Measurements from ENCODE around the gene IL17A. TPM values are rescaled to one million over a fixed set of nuclear protein-coding genes. Genes with fewer than 3 reads are reported as not detected.

IL17A gene
- total RNA-seq, 1 experiment from 2014 or later = not detected

GRCh38 chr6:52215787-52216186, 29.6 kb downstream of the IL17A start:
- Histone ChIP-seq H3K4me1 (0 out of 2 replicates have a peak, but pooled peaks cover 3% of the 10 kb centered on the region), H3K4me3 (ENCODE audit: low read depth, low read length) (no peak overlapping the region), H3K36me3 (ENCODE audit: control insufficient read depth, insufficient read depth, low read length) (no peaks in the 10 kb centered on the region), H3K9me3 (no peaks in the 10 kb centered on the region), H3K27me3 (replicated peaks; ENCODE audit: control insufficient read depth, insufficient read depth, low read length) (no peaks in the 10 kb centered on the region)
- intact Hi-C loops (cut with micrococcal nuclease; ENCODE audit: unreplicated experiment) = loop anchor here (5.0 kb wide), 1 partner anchor 33 kb away; no protein-coding TSS in a partner anchor
- CTCF ChIA-PET = no interaction called here
- no peak for DNase-seq
- no peaks in the 10 kb centered on the region for H3K9me3 Mint-ChIP-seq (ENCODE audit: unreplicated experiment)
- H3K27ac Mint-ChIP-seq (ENCODE audit: unreplicated experiment) = no peak overlapping the region
- no peak overlapping the region for H3K4me3 Mint-ChIP-seq (ENCODE audit: unreplicated experiment)
- no peaks in the 10 kb centered on the region for H3K36me3 Mint-ChIP-seq (ENCODE audit: insufficient read depth, unreplicated experiment)
- peaks cover 8% of the 10 kb centered on the region for H3K27me3 Mint-ChIP-seq (ENCODE audit: insufficient read depth, unreplicated experiment)
- BruUV-seq (replicated peaks) = no TSS peak
- TF ChIP-seq CTCF (IDR thresholded peaks at IDR 0.05; ENCODE audit: insufficient read depth in 1 of 2, low read depth in 1 of 2, low read length in 1 of 2, severe bottlenecking in 1 of 2, unreplicated experiment in 1 of 2) = no peak
- POLR2A ChIA-PET = no interaction called here
- H3K4me1 Mint-ChIP-seq (ENCODE audit: low read depth, unreplicated experiment) = no peaks in the 10 kb centered on the region

- Histone ChIP-seq H3K27me3 (replicated peaks; ENCODE audit: control insufficient read depth, insufficient read depth, low read length) (no peaks in the 10 kb centered on the region), H3K36me3 (ENCODE audit: control insufficient read depth, insufficient read depth, low read length) (no peaks in the 10 kb centered on the region), H3K4me3 (ENCODE audit: low read depth, low read length) (no peak overlapping the region), H3K4me1 (0 out of 2 replicates have a peak, but pooled peaks cover 3% of the 10 kb centered on the region), H3K9me3 (no peaks in the 10 kb centered on the region)
- H3K27ac Mint-ChIP-seq (ENCODE audit: unreplicated experiment) = no peak overlapping the region
- DNase-seq = no peak
- TF ChIP-seq CTCF (IDR thresholded peaks at IDR 0.05; ENCODE audit: insufficient read depth in 1 of 2, low read depth in 1 of 2, low read length in 1 of 2, severe bottlenecking in 1 of 2, unreplicated experiment in 1 of 2) = no peak
- no peak overlapping the region for H3K4me3 Mint-ChIP-seq (ENCODE audit: unreplicated experiment)
- no peaks in the 10 kb centered on the region for H3K9me3 Mint-ChIP-seq (ENCODE audit: unreplicated experiment)
- no peaks in the 10 kb centered on the region for H3K36me3 Mint-ChIP-seq (ENCODE audit: insufficient read depth, unreplicated experiment)
- POLR2A ChIA-PET = no interaction called here
- intact Hi-C loops (cut with micrococcal nuclease; ENCODE audit: unreplicated experiment) = loop anchor here (5.0 kb wide), 1 partner anchor 35 kb away; no protein-coding TSS in a partner anchor
- CTCF ChIA-PET = no interaction called here
- no TSS peak for BruUV-seq (replicated peaks)
- peaks cover 8% of the 10 kb centered on the region for H3K27me3 Mint-ChIP-seq (ENCODE audit: insufficient read depth, unreplicated experiment)
- peaks cover 6% of the 10 kb centered on the region for H3K4me1 Mint-ChIP-seq (ENCODE audit: low read depth, unreplicated experiment)
Observed at GRCh38 chr6:52216932-52217575, 30.9 kb downstream of the IL17A start.

GRCh38 chr6:52217761-52218160, 31.6 kb downstream of the IL17A start:
- no peak for TF ChIP-seq CTCF (IDR thresholded peaks at IDR 0.05; ENCODE audit: insufficient read depth in 1 of 2, low read depth in 1 of 2, low read length in 1 of 2, severe bottlenecking in 1 of 2, unreplicated experiment in 1 of 2)
- Mint-ChIP-seq H3K36me3 (ENCODE audit: insufficient read depth, unreplicated experiment) (no peaks in the 10 kb centered on the region), H3K9me3 (ENCODE audit: unreplicated experiment) (no peaks in the 10 kb centered on the region), H3K4me1 (ENCODE audit: low read depth, unreplicated experiment) (peaks cover 6% of the 10 kb centered on the region), H3K27me3 (ENCODE audit: insufficient read depth, unreplicated experiment) (peaks cover 3% of the 10 kb centered on the region), H3K27ac (ENCODE audit: unreplicated experiment) (no peak overlapping the region), H3K4me3 (ENCODE audit: unreplicated experiment) (no peak overlapping the region)
- H3K36me3 ChIP-seq (ENCODE audit: control insufficient read depth, insufficient read depth, low read length) = no peaks in the 10 kb centered on the region
- H3K4me3 ChIP-seq (ENCODE audit: low read depth, low read length) = no peak overlapping the region
- no TSS peak for BruUV-seq (replicated peaks)
- ChIA-PET CTCF (no interaction called here), POLR2A (no interaction called here)
- H3K4me1 ChIP-seq = 0 out of 2 replicates have a peak, but pooled peaks cover 3% of the 10 kb centered on the region
- H3K9me3 ChIP-seq = no peaks in the 10 kb centered on the region
- intact Hi-C loops (cut with micrococcal nuclease; ENCODE audit: unreplicated experiment) = loop anchor here (5.0 kb wide), 1 partner anchor 35 kb away; no protein-coding TSS in a partner anchor
- no peaks in the 10 kb centered on the region for H3K27me3 ChIP-seq (replicated peaks; ENCODE audit: control insufficient read depth, insufficient read depth, low read length)
- no peak for DNase-seq
